Cardiac septum (tissue), 1 donor: ENCODE results near the gene IGF2R. TPM values are rescaled to one million over a fixed set of nuclear protein-coding genes. Genes with fewer than 3 reads are reported as not detected.
"Not testable (repeated sequence)": the region's sequence is repeated elsewhere in the genome, so short reads cannot be mapped to it uniquely, and the experiment has no call there.

Experiments
- DNase-seq: peaks from one replicate; pipeline ENCODE4 v3.0.0-alpha.2; 2020; ENCODE audit warnings: low spot score
- intact Hi-C: fragments of 100-400 bp; cut with DNase I; formaldehyde crosslinking; loops from one replicate; pipeline ENCODE4 v1.14.0; 2022
- total RNA-seq: library from RNA; stranded (reverse); fragmentation: NEBNext Ultra II Directional; extraction: Animal tissue kit (Norgen Biotek cat#: 25700); gene quantifications from one replicate; pipeline ENCODE4 v1.2.1, GENCODE V29; 2021
- donor health status: DM: no; HTN: no; CAD: no.

The IGF2R gene
- total RNA-seq, 1 donor from 2014 or later, result 54.6 TPM

DNA sequence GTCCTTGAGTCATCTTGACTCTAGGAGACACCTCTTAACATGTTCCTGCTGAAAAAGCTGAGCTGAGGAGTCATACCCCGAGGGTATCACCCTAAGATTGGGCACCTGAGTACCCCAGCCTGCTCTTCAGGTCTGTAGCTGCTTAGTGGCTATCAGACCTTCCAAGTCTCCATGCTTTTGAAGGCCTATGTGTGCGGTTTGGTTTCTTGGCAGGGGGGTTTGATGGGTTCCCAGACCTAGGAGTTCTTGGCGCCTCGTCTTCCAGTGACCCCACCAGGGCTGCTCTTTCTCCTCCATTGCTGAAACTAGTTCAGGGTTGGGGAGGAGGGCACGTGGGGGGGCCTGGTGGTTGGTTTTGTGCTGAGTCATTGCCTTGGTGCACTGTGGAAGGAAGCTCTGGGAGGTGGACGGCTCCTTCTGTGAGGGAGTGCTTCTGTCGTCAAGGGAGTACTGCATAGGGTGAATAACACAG lies 20.1 kb downstream of the IGF2R start:
- DNase-seq, result no peak
- intact Hi-C loops, result no loop called here

DNA sequence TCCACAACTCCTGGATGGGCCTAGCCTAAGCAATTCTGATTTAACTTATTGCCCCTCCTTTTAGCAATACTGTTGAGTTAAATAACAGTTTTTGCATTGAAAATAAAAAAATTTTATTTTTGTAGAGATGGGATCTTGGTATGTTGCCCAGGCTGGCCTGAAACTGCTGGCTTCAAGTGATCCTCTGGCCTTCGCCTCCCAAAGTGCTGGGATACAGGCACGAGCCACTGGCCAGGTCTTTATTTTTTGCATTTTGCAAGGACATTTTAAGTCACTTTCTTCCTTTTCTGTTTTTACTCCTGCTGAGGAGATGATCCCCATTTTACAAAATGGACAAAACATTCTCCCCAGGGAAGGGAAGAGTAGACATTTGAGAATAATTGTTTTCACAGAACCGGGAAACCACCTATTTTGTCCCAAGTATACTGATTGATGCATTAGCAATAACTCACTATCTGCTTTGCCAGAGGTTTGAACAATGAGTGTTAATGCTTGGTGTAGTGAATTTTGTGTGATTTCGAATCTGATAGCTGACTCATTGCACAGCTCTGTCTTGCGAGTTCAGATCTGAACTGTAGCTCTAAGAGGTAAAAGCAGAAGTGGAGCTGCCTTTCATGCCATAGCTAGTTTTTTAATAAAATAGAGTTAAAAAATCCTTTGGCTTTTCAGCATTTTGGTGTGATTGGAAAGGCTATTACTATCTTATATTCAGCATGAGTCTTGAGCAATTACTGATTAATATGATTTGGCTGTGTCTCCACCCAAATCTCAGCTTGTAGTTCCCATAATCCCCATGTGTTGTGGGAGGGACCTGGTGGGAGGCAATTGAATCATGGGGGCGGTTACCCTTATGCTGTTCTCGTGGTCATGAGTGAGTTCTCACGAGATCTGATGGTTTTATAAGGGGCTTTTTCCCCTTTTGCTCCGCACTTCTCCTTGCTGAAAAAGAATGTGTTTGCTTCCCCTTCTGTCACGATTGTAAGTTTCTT lies 20.9 kb downstream of the IGF2R start:
- no peak for DNase-seq
- intact Hi-C loops, result no loop called here

DNA sequence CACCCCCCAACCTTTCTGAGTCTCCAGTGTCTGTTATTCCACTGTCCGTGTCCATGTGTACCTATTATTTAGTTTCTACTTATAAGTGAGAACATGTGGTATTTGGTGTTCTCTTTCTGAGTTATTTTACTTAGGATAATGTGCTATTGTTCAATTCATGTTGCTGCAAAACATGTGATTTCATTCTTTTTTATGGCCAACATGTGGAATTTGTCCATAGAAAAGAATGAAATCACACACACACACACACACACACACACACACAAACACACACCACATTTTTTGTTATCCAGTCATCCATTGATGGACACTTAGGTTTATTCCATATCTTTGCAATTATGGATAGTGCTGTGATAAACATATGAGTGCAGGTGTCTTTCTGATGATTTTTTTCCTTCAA lies 23.5 kb downstream of the IGF2R start:
- intact Hi-C loops, result no loop called here
- DNase-seq, result no peak

- DNase-seq, result no peak
- intact Hi-C loops, result no loop called here
Observed at GRCh38 chr6:159995405-159995804, 26.5 kb downstream of the IGF2R start.

- DNase-seq, result no peak
- intact Hi-C loops, result no loop called here
Observed at GRCh38 chr6:159996087-159996622, 27.3 kb downstream of the IGF2R start.

- DNase-seq, result no peak
- intact Hi-C loops, result no loop called here
Observed at GRCh38 chr6:159996626-159997497, 28.0 kb downstream of the IGF2R start.

DNA sequence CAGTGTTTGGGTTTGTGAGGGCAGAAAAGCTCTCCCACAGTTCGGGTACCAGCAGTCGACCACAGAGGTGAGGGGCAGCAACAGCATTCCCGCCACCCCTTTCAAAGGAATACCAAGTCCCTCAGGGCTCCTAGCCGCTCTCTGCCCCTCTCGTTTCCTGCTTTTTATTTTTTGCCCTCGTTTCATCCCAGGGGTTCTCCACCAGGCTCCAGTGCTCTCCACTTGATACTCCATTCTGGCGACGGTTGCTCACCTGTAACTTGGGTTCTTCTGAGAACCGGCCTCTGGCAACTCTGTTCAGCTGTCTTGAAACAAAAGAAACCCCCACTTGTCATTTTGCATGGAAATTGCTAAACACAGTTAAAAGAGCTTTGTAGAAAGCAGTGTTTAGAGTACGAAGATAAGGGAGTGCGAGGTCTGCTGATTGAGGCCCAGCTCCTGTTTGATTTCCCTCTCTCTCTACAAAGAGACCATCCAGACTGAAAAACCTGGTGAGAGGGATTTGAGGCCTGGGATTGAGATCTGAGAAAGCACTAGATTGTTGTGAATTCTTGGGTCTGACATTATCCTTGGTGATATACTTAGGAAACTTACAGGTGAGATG lies 28.7 kb downstream of the IGF2R start:
- intact Hi-C loops, result no loop called here
- DNase-seq, result no peak

DNA sequence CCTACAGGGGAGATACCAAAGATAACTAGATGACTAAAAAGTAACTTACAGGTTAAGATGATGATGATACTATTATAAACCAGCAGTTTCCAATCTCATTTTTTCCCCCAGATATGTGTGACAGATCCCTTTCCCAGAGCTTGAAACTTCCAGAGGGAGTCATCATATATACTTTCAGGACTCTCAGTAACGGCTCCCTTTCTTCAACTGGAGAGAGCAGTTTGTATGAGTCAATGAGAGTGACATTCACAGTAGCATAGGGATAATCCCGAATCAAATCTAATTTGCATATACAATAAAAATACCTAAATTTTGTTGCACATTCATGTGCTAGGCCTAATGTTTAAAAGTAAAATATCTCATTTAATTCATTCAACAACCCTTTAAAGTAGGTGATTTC lies 29.7 kb downstream of the IGF2R start:
- no peak for DNase-seq
- intact Hi-C loops, result no loop called here

- DNase-seq, result no peak
- intact Hi-C loops, result no loop called here
Observed at GRCh38 chr6:159999240-159999671, 30.4 kb downstream of the IGF2R start.

DNA sequence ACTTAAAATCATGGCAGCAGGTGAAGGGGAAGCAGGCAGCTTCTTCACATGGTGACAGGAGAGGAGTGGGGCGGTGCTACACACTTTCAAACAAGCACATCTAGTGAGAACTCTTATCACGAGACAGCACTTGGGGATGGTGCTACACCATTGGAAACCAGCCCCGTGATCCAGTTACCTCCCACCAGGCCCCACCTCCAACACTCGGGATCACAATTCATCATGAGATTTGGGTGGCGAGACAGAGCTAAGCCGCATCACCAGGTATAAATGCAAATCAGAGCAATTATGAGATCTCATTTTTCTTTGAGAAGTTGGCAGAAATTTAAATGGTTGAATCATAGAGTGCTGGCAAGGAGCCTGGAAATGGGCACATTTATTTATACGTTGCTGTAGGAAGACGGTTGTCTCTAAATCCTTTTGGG lies 31.4 kb downstream of the IGF2R start:
- no peak for DNase-seq
- intact Hi-C loops, result no loop called here

DNA sequence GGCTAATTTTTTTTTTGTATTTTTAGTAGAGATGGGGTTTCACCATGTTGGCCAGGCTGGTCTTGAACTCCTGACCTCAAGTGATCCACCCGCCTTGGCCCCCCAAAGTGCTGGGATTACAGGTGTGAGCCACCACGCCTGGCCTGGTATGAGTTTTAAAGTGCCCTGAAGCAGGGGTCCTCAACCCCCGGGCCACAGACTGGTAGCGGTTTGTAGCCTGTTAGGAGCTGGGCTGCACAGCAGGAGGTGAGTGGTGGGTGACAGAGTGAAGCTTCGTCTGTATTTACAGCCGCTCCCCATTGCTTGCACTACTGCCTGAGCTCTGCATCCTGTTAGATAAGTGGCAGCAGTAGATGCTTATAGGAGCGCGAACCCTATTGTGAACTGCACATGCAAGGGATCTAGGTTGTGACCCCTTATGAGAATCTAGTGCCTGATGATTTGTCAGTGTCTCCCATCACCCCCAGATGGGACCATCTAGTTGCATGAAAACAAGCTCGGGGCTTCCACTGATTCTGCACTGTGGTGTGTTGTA lies 32.1 kb downstream of the IGF2R start:
- DNase-seq, intact Hi-C loops: not testable (repeated sequence)

GRCh38 chr6:160002882-160003281 lies 34.0 kb downstream of the IGF2R start:
- DNase-seq, result no peak
- intact Hi-C loops, result no loop called here

- intact Hi-C loops, result no loop called here
Observed at GRCh38 chr6:160004018-160004417, 35.1 kb downstream of the IGF2R start.

GRCh38 chr6:160004419-160005175 lies 35.7 kb downstream of the IGF2R start:
- DNase-seq, result no peak
- intact Hi-C loops, result loop anchor here (5.0 kb wide), 1 partner anchor 32 kb away; no protein-coding TSS in a partner anchor

More at GRCh38 chr6:160004018-160004417, 35.1 kb downstream of the IGF2R start:
- DNase-seq, result no peak

DNA sequence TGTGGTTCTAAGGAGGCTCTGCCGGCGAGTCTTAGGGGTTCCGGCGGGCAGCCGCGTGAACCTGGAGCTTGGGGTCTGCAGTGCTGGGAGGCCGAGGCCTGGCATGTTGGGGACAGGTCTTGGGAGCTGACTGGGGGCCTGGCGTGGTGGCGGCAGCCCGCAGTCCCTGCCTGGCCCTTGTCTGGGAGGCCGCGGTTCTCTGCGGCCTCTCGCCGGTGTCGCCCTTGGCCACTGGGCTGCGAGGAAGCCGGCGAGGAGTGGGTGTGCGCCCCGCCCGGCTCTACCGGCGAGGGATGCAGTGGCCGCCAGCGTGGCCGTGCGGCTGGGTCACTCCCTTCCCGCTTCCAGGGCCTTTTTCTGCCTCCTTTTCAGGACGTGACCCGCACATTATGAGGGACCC lies 36.3 kb downstream of the IGF2R start:
- intact Hi-C loops, result loop anchor here (5.0 kb wide), 1 partner anchor 33 kb away; no protein-coding TSS in a partner anchor
- DNase-seq, result no peak

DNA sequence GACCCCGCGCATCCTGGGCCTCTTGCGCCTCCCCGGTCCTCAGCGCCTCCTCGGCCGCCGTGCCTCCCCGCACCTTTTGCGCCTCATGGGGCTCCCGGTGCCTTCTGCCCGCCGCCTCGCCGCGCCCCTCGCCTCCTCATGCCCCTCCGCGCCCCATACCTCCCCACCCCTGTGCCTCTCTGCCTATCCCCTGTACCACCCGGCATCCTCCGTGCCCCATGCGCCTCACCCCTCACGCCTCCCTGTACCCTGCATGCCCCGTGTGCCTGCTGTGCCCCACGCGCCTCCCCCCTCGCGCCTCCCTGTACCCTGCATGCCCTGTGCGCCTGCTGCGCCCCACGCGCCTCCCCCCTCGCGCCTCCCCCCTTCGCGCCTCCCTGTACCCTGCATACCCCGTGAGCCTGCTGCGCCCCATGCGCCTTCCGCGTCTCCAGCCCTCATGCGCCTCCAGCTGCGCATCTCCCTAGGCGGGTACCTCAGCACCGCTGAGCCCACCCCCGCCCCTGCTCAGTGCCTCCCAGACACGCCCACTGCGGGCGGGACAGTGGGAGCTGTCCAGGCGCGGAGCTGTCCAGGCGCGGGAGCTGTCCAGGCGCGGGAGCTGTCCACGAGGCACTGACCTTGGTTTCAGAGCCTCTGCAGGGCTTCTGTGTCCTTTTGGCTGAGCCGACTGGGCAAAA lies 37.1 kb downstream of the IGF2R start:
- intact Hi-C loops, result loop anchor here (5.0 kb wide), 1 partner anchor 34 kb away; no protein-coding TSS in a partner anchor
- DNase-seq, result no peak

DNA sequence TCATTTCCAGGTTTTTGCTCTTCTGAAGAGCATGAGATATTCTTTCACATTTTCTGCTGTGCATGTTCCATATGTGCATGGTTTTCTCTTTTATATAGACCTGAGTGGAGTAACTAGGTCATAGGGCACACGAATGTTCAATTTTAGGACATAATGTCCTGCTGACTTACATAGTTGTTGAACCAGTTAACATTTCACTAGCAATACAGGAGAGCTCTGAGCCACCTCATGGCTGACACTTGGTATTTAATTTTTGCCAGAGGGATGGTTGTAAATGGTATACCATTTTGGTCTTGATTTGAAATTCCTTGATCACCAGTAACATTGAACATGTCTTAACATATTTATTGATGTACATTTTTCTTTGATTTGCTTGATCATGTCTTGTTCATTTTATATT lies 38.3 kb downstream of the IGF2R start:
- intact Hi-C loops, result loop anchor here (5.0 kb wide), 1 partner anchor 35 kb away; no protein-coding TSS in a partner anchor
- DNase-seq, result no peak

DNA sequence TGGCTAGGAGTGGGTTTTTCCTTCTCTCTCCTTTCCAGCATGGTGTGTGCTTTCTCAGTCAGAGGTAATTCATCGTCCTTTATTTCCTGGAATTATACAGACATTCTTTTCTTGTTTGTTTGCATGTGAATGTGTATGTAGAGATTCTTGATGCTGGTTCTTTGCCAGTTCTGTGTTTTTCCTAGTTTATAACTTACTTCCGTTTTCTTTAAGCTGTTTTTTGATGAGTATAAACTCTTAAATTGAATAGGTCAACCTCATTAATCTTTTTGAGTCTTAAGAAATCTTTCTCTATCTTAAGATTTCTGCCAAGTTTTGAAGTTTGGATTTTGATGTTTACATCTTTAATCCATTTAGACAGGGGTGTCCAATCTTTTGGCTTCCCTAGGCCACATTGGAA lies 38.7 kb downstream of the IGF2R start:
- intact Hi-C loops, result loop anchor here (5.0 kb wide), 1 partner anchor 35 kb away; no protein-coding TSS in a partner anchor
- DNase-seq, result no peak
